GM23338 (cell line): Measurements from ENCODE around the gene SQSTM1. TPM values are rescaled to one million over a fixed set of nuclear protein-coding genes. Genes with fewer than 3 reads are reported as not detected.

ENCODE experiments used
- ATAC-seq: fragments of 200-7000 bp; cut with Tn5 transposase; 3 replicates; pipeline ENCODE4 v1.9.1; 2020
- DNase-seq: peaks from one replicate; pipeline ENCODE4 v3.0.0-alpha.2; 2015; ENCODE audit warnings: low spot score
- H2AFZ ChIP-seq: fragments of 200-600 bp; sonication (generic); 2 replicates; pipeline ENCODE4 v1.8.0; 2016; ENCODE audit warnings: antibody characterized with exemption, mild to moderate bottlenecking, moderate library complexity
- H3F3A ChIP-seq: fragments of 200-600 bp; sonication (generic); replicated peaks from 2 replicates; pipeline ENCODE4 v1.8.0; 2017; ENCODE audit warnings: antibody characterized with exemption, mixed run types, low read depth
- H3K27ac ChIP-seq: fragments of 200-600 bp; sonication (generic); 2 replicates; pipeline ENCODE4 v1.6.1; 2016; ENCODE audit warnings: low read depth
- H3K27me3 ChIP-seq: fragments of 200-600 bp; sonication (generic); 2 replicates; pipeline ENCODE4 v1.8.0; 2016; ENCODE audit warnings: mild to moderate bottlenecking, mixed run types, moderate library complexity; ENCODE audit not compliant: insufficient read depth
- H3K36me3 ChIP-seq: fragments of 200-600 bp; sonication (generic); 2 replicates; pipeline ENCODE4 v1.8.0; 2016; ENCODE audit warnings: mild to moderate bottlenecking; ENCODE audit not compliant: insufficient read depth
- H3K4me1 ChIP-seq: fragments of 200-600 bp; sonication (generic); 2 replicates; pipeline ENCODE4 v1.8.0; 2016; ENCODE audit warnings: mild to moderate bottlenecking, moderate library complexity; ENCODE audit not compliant: insufficient read depth
- H3K4me2 ChIP-seq: fragments of 200-600 bp; sonication (generic); 2 replicates; pipeline ENCODE4 v1.7.1; 2017; ENCODE audit warnings: mixed run types
- H3K4me3 ChIP-seq: fragments of 200-600 bp; sonication (generic); 2 replicates; pipeline ENCODE4 v1.6.1; 2016; ENCODE audit warnings: mixed run types
- H3K79me2 ChIP-seq: fragments of 200-600 bp; sonication (generic); replicated peaks from 2 replicates; pipeline ENCODE4 v1.8.0; 2017; ENCODE audit warnings: mild to moderate bottlenecking; ENCODE audit not compliant: insufficient read depth
- H3K9me2 ChIP-seq: fragments of 200-600 bp; sonication (generic); 2 replicates; pipeline ENCODE4 v1.8.0; 2017; ENCODE audit not compliant: insufficient read depth
- H4K20me1 ChIP-seq: fragments of 200-600 bp; sonication (generic); replicated peaks from 2 replicates; pipeline ENCODE4 v1.8.0; 2017; ENCODE audit warnings: mild to moderate bottlenecking; ENCODE audit not compliant: insufficient read depth
- H3K27ac Mint-ChIP-seq: 2 replicates; pipeline ENCODE4 v1.8.0; 2020; ENCODE audit warnings: inconsistent platforms, mild to moderate bottlenecking, moderate library complexity, mixed read lengths
- H3K27me3 Mint-ChIP-seq: 3 replicates; pipeline ENCODE4 v1.8.0; 2022; ENCODE audit warnings: low read depth, mild to moderate bottlenecking, moderate library complexity, mixed read lengths, inconsistent platforms; ENCODE audit not compliant: insufficient read depth, poor library complexity
- H3K36me3 Mint-ChIP-seq: 3 replicates; pipeline ENCODE4 v1.8.0; 2021; ENCODE audit warnings: low read depth, mild to moderate bottlenecking, inconsistent platforms, moderate library complexity, mixed read lengths
- H3K4me1 Mint-ChIP-seq: 3 replicates; pipeline ENCODE4 v1.8.0; 2020; ENCODE audit warnings: mild to moderate bottlenecking, inconsistent platforms, mixed read lengths
- H3K4me3 Mint-ChIP-seq: 3 replicates; pipeline ENCODE4 v1.8.0; 2021; ENCODE audit warnings: moderate library complexity, mild to moderate bottlenecking, inconsistent platforms, mixed read lengths
- H3K9me3 Mint-ChIP-seq: 3 replicates; pipeline ENCODE4 v1.8.0; 2020; ENCODE audit warnings: moderate library complexity, mild to moderate bottlenecking, inconsistent platforms, mixed read lengths
- EZH2phosphoT487 ChIP-seq: fragments of 200-600 bp; sonication (generic); IDR thresholded peaks from one replicate; pipeline ENCODE4 v1.8.1; 2018; ENCODE audit warnings: antibody characterized with exemption; ENCODE audit not compliant: unreplicated experiment
- JUNB ChIP-seq: IDR thresholded peaks from one replicate; pipeline ENCODE4 v1.6.1; 2016; ENCODE audit warnings: antibody characterized with exemption; ENCODE audit not compliant: unreplicated experiment
- NANOG ChIP-seq: IDR thresholded peaks from 2 replicates; pipeline ENCODE4 v1.6.1; 2016; ENCODE audit warnings: antibody characterized with exemption, borderline replicate concordance
- POLR2AphosphoS5 ChIP-seq: IDR thresholded peaks from 2 replicates; pipeline ENCODE4 v1.6.1; 2016; ENCODE audit warnings: antibody characterized with exemption, low read depth
- ZNF114 ChIP-seq: fragments of 250-450 bp; sonication (Bioruptor Pico); IDR thresholded peaks from 2 replicates; pipeline ENCODE4 v1.5.0; 2020; ENCODE audit warnings: mild to moderate bottlenecking, moderate library complexity
- ZNF462 ChIP-seq: fragments of 250-450 bp; sonication (Bioruptor Pico); IDR thresholded peaks from 2 replicates; pipeline ENCODE4 v1.5.0; 2020; ENCODE audit warnings: mild to moderate bottlenecking, moderate library complexity
- polyA plus RNA-seq: library from polyadenylated mRNA; unstranded; fragments of >200 nt; fragmentation: Nextera tagmentation; extraction: Ambion mirVana; gene quantifications from 2 replicates; pipeline ENCODE4 v1.2.1, GENCODE V29; 2016
- total RNA-seq: library from RNA; depleted of rRNA; stranded (reverse); fragments of >200 nt; shearing (Covaris generic); gene quantifications from 2 replicates; pipeline ENCODE4 v1.2.3, GENCODE V29; 2014

Gene SQSTM1
- total and polyA plus RNA-seq, 2 experiments from 2014 or later, result 58.0 to 92.6 TPM

GRCh38 chr5:179874536-179875292 lies 54.0 kb downstream of the SQSTM1 start:
- H3K27ac ChIP-seq, result no peak overlapping the region
- H3K4me1 ChIP-seq, result no peaks in the 10 kb centered on the region
- H3K27me3 ChIP-seq, result no peaks in the 10 kb centered on the region
- TF ChIP-seq POLR2AphosphoS5 (no peak), EZH2phosphoT487 (no peak), ZNF462 (CRISPR knock-in tag) (no peak), NANOG (no peak), ZNF114 (CRISPR knock-in tag) (no peak), JUNB (no peak)
- H3F3A ChIP-seq, result peaks cover 8% of the 10 kb centered on the region; the same call in 1 of the 2 replicates
- H3K4me3 Mint-ChIP-seq, result no peak overlapping the region
- no peaks in the 10 kb centered on the region for H3K79me2 ChIP-seq
- H3K4me3 ChIP-seq, result no peak overlapping the region
- H4K20me1 ChIP-seq, result no peaks in the 10 kb centered on the region; the same call in 1 of the 2 replicates
- peaks cover 25% of the 10 kb centered on the region for H3K36me3 Mint-ChIP-seq
- DNase-seq (no peak), ATAC-seq (no peak)
- no peaks in the 10 kb centered on the region for H3K9me2 ChIP-seq
- no peak overlapping the region for H3K4me2 ChIP-seq
- no peak overlapping the region for H2AFZ ChIP-seq
- H3K4me1 Mint-ChIP-seq, result 0 out of 3 replicates have a peak, but pooled peaks cover 2% of the 10 kb centered on the region
- H3K36me3 ChIP-seq, result no peaks in the 10 kb centered on the region
- no peaks in the 10 kb centered on the region for H3K9me3 Mint-ChIP-seq
- no peak overlapping the region for H3K27ac Mint-ChIP-seq
- peaks cover 1% of the 10 kb centered on the region for H3K27me3 Mint-ChIP-seq
